NCI-H345 treated with DMSO at 0.1 percent for 48 hours (cell line): ENCODE data around the gene CIC.
A peak's percentile ranks its signal among the peaks of the same experiment; 100 is the strongest.
"Not testable (repeated sequence)": the region's sequence is repeated elsewhere in the genome, so short reads cannot be mapped to it uniquely, and the experiment has no call there.

Experiments used
- DNase-seq: peaks from one replicate; lab custom pipeline; 2025; ENCODE audit not compliant: unreplicated experiment; lab: John Stamatoyannopoulos, UW

CIC gene

GRCh38 chr19:42254089-42254849, 14.8 kb upstream of the CIC start:
- no peak for DNase-seq

GRCh38 chr19:42254850-42255765, 13.9 kb upstream of the CIC start, which contains the start of gene ERF:
TSS of gene ERF (minus strand) at chr19:42255128. CDS start at chr19:42254999, 129 bp downstream.
- DNase-seq, result peak; percentile 33

- no peak for DNase-seq
Observed at GRCh38 chr19:42255766-42256745, 13.0 kb upstream of the CIC start.

- DNase-seq, result not testable (repeated sequence)
Observed at GRCh38 chr19:42257842-42258241, 11.2 kb upstream of the CIC start.

GRCh38 chr19:42261763-42262162, 7.3 kb upstream of the CIC start:
- DNase-seq, result no peak

- DNase-seq, result not testable (repeated sequence)
Observed at GRCh38 chr19:42266105-42266504, 2.9 kb upstream of the CIC start.

- not testable (repeated sequence) for DNase-seq
Observed at GRCh38 chr19:42266928-42267603, 2.0 kb upstream of the CIC start.

GRCh38 chr19:42267644-42268141, 1.4 kb upstream of the CIC start:
- DNase-seq, result no peak

GRCh38 chr19:42268142-42268703, 829 bp upstream of the CIC start:
- DNase-seq, result peak; percentile 90

GRCh38 chr19:42269478-42270345, 660 bp downstream of the CIC start:
- no peak for DNase-seq

GRCh38 chr19:42270346-42271044, 1.4 kb downstream of the CIC start:
- no peak for DNase-seq

GRCh38 chr19:42271045-42271419, 2.0 kb downstream of the CIC start:
- no peak for DNase-seq

GRCh38 chr19:42271861-42272534, 2.9 kb downstream of the CIC start:
- DNase-seq, result no peak

- no peak for DNase-seq
Observed at GRCh38 chr19:42272535-42272897, 3.5 kb downstream of the CIC start.

GRCh38 chr19:42272989-42273406, 3.9 kb downstream of the CIC start:
- DNase-seq, result no peak

- no peak for DNase-seq
Observed at GRCh38 chr19:42273407-42274064, 4.5 kb downstream of the CIC start.

GRCh38 chr19:42274065-42274682, 5.1 kb downstream of the CIC start:
- no peak for DNase-seq
